ENCODE measurements around the gene ELAC2.

The ELAC2 gene

GRCh38 chr17:13000561-13000960 is 17.3 kb downstream of the ELAC2 start:
- DNase-seq (ENCODE audit: low read depth, low spot score): no peak
- H3K4me3 ChIP-seq (ENCODE audit: low read depth, low read length): no peak overlapping the region
- TF ChIP-seq CTCF (IDR thresholded peaks at IDR 0.05; ENCODE audit: low read depth, low read length): no peak
- in situ Hi-C loops (cut with HindIII; ENCODE audit: low sequenced_read_pairs): no loop called here

- TF ChIP-seq CTCF (IDR thresholded peaks at IDR 0.05; ENCODE audit: low read depth, low read length): no peak
- in situ Hi-C loops (cut with HindIII; ENCODE audit: low sequenced_read_pairs): no loop called here
- DNase-seq (ENCODE audit: low read depth, low spot score): no peak
- no peak overlapping the region for H3K4me3 ChIP-seq (ENCODE audit: low read depth, low read length)
Observed at GRCh38 chr17:12998874-12999273, 19.0 kb downstream of the ELAC2 start.

GRCh38 chr17:12998461-12998860 is 19.4 kb downstream of the ELAC2 start:
- in situ Hi-C loops (cut with HindIII; ENCODE audit: low sequenced_read_pairs): no loop called here
- no peak overlapping the region for H3K4me3 ChIP-seq (ENCODE audit: low read depth, low read length)
- no peak for TF ChIP-seq CTCF (IDR thresholded peaks at IDR 0.05; ENCODE audit: low read depth, low read length)
- DNase-seq (ENCODE audit: low read depth, low spot score): no peak

- no peak for TF ChIP-seq CTCF (IDR thresholded peaks at IDR 0.05; ENCODE audit: low read depth, low read length)
Observed at GRCh38 chr17:12996941-12997340, 20.9 kb downstream of the ELAC2 start.

GRCh38 chr17:12996357-12996756 is 21.5 kb downstream of the ELAC2 start:
- no peak for TF ChIP-seq CTCF (IDR thresholded peaks at IDR 0.05; ENCODE audit: low read depth, low read length)
- in situ Hi-C loops (cut with HindIII; ENCODE audit: low sequenced_read_pairs): no loop called here
- DNase-seq (ENCODE audit: low read depth, low spot score): no peak

More at GRCh38 chr17:12996941-12997340, 20.9 kb downstream of the ELAC2 start:
- in situ Hi-C loops (cut with HindIII; ENCODE audit: low sequenced_read_pairs): no loop called here
- no peak for DNase-seq (ENCODE audit: low read depth, low spot score)
- no peak overlapping the region for H3K4me3 ChIP-seq (ENCODE audit: low read depth, low read length)

GRCh38 chr17:12995896-12996295 is 21.9 kb downstream of the ELAC2 start:
- in situ Hi-C loops (cut with HindIII; ENCODE audit: low sequenced_read_pairs): no loop called here
- DNase-seq (ENCODE audit: low read depth, low spot score): no peak
- no peak for TF ChIP-seq CTCF (IDR thresholded peaks at IDR 0.05; ENCODE audit: low read depth, low read length)
- no peak overlapping the region for H3K4me3 ChIP-seq (ENCODE audit: low read depth, low read length)

More at GRCh38 chr17:12996357-12996756, 21.5 kb downstream of the ELAC2 start:
- no peak overlapping the region for H3K4me3 ChIP-seq (ENCODE audit: low read depth, low read length)

Data from astrocyte of the spinal cord (primary cell).